Endothelial cell (in vitro differentiated cells): ENCODE results near the gene IL1B. TPM values are rescaled to one million over a fixed set of nuclear protein-coding genes. Genes with fewer than 3 reads are reported as not detected.
"Not testable (repeated sequence)": the region's sequence is repeated elsewhere in the genome, so short reads cannot be mapped to it uniquely, and the experiment has no call there.

ENCODE experiments used
- DNase-seq: peaks from one replicate; pipeline ENCODE4 v3.0.0; 2021; ENCODE audit warnings: low spot score
- H3K27ac Mint-ChIP-seq: one replicate; pipeline ENCODE4 v1.8.0; 2021; ENCODE audit warnings: mixed read lengths, inconsistent platforms; ENCODE audit not compliant: unreplicated experiment
- H3K27me3 Mint-ChIP-seq: one replicate; pipeline ENCODE4 v1.8.0; 2021; ENCODE audit warnings: mild to moderate bottlenecking, moderate library complexity, mixed read lengths, inconsistent platforms; ENCODE audit not compliant: unreplicated experiment
- H3K36me3 Mint-ChIP-seq: one replicate; pipeline ENCODE4 v1.8.0; 2021; ENCODE audit warnings: mild to moderate bottlenecking, low read depth, mixed read lengths, inconsistent platforms; ENCODE audit not compliant: unreplicated experiment
- H3K4me1 Mint-ChIP-seq: one replicate; pipeline ENCODE4 v1.8.0; 2021; ENCODE audit warnings: mild to moderate bottlenecking, mixed read lengths, inconsistent platforms; ENCODE audit not compliant: unreplicated experiment
- H3K4me3 Mint-ChIP-seq: one replicate; pipeline ENCODE4 v1.8.0; 2021; ENCODE audit warnings: mild to moderate bottlenecking, mixed read lengths, inconsistent platforms; ENCODE audit not compliant: unreplicated experiment
- H3K9me3 Mint-ChIP-seq: one replicate; pipeline ENCODE4 v1.8.0; 2021; ENCODE audit warnings: mixed read lengths, inconsistent platforms; ENCODE audit not compliant: unreplicated experiment
- total RNA-seq: library from RNA; stranded (reverse); fragmentation: NEBNext Ultra II Directional; extraction: Animal tissue kit (Norgen Biotek cat#: 25700); gene quantifications from one replicate; pipeline ENCODE4 v1.2.1, GENCODE V29; 2021; ENCODE audit not compliant: unreplicated experiment
- TF ChIP-seq, protein P1 (sequence below): fragments of 200-600 bp; sonication (generic); IDR thresholded peaks from one replicate; pipeline ENCODE4 v1.5.0; 2021; ENCODE audit warnings: antibody characterized with exemption; ENCODE audit not compliant: unreplicated experiment

IL1B gene
- total RNA-seq, 1 donor from 2014 or later = not detected

GRCh38 chr2:112835061-112835501 lies 1.5 kb downstream of the IL1B start:
- Mint-ChIP-seq H3K4me1 (peaks cover 53% of the 10 kb centered on the region), H3K27ac (no peak overlapping the region), H3K36me3 (peaks cover 3% of the 10 kb centered on the region), H3K9me3 (no peaks in the 10 kb centered on the region), H3K4me3 (no peak overlapping the region), H3K27me3 (peaks cover 4% of the 10 kb centered on the region)
- TF ChIP-seq, protein P1, sequence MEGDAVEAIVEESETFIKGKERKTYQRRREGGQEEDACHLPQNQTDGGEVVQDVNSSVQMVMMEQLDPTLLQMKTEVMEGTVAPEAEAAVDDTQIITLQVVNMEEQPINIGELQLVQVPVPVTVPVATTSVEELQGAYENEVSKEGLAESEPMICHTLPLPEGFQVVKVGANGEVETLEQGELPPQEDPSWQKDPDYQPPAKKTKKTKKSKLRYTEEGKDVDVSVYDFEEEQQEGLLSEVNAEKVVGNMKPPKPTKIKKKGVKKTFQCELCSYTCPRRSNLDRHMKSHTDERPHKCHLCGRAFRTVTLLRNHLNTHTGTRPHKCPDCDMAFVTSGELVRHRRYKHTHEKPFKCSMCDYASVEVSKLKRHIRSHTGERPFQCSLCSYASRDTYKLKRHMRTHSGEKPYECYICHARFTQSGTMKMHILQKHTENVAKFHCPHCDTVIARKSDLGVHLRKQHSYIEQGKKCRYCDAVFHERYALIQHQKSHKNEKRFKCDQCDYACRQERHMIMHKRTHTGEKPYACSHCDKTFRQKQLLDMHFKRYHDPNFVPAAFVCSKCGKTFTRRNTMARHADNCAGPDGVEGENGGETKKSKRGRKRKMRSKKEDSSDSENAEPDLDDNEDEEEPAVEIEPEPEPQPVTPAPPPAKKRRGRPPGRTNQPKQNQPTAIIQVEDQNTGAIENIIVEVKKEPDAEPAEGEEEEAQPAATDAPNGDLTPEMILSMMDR = no peak
- DNase-seq = no peak

- Mint-ChIP-seq H3K27me3 (peaks cover 4% of the 10 kb centered on the region), H3K9me3 (no peaks in the 10 kb centered on the region), H3K36me3 (peaks cover 3% of the 10 kb centered on the region), H3K4me1 (peaks cover 53% of the 10 kb centered on the region), H3K27ac (no peak overlapping the region), H3K4me3 (no peak overlapping the region)
- DNase-seq = no peak
- TF ChIP-seq, protein P1 = no peak
Measured at GRCh38 chr2:112834396-112835037, 2.1 kb downstream of the IL1B start.

GRCh38 chr2:112833976-112834375 lies 2.6 kb downstream of the IL1B start:
- no peak overlapping the region for H3K27ac Mint-ChIP-seq
- H3K4me1 Mint-ChIP-seq = peaks cover 54% of the 10 kb centered on the region
- no peak overlapping the region for H3K4me3 Mint-ChIP-seq
- TF ChIP-seq, protein P1 = no peak
- no peaks in the 10 kb centered on the region for H3K9me3 Mint-ChIP-seq
- H3K36me3 Mint-ChIP-seq = peaks cover 3% of the 10 kb centered on the region
- no peak for DNase-seq
- peaks cover 4% of the 10 kb centered on the region for H3K27me3 Mint-ChIP-seq

GRCh38 chr2:112833639-112833931 lies 3.0 kb downstream of the IL1B start:
- not testable (repeated sequence) for H3K36me3 Mint-ChIP-seq, DNase-seq

GRCh38 chr2:112832841-112833638 lies 3.5 kb downstream of the IL1B start:
- Mint-ChIP-seq H3K4me1 (peaks cover 47% of the 10 kb centered on the region), H3K27me3 (peaks cover 4% of the 10 kb centered on the region), H3K27ac (no peak overlapping the region), H3K36me3 (peaks cover 3% of the 10 kb centered on the region), H3K4me3 (no peak overlapping the region), H3K9me3 (no peaks in the 10 kb centered on the region)
- DNase-seq = no peak
- TF ChIP-seq, protein P1 = no peak

More at GRCh38 chr2:112833639-112833931, 3.0 kb downstream of the IL1B start:
- H3K27me3 Mint-ChIP-seq, H3K4me3 Mint-ChIP-seq, H3K9me3 Mint-ChIP-seq, H3K27ac Mint-ChIP-seq: not testable (repeated sequence)
- peaks cover 52% of the 10 kb centered on the region for H3K4me1 Mint-ChIP-seq
